AG04449 (cell line): ENCODE results near the gene CDH22.

Source experiments
- CTCF ChIA-PET: fragments of 350-600 bp; formaldehyde crosslinking; extraction: SDS; loops from one replicate; lab custom pipeline; 2021; ENCODE audit warnings: antibody characterized with exemption; lab: Yijun Ruan, JAX
- POLR2A ChIA-PET: fragments of 400-600, 350-600 bp; formaldehyde crosslinking; extraction: SDS; loops from one replicate; lab custom pipeline; 2020; ENCODE audit warnings: antibody characterized with exemption, inconsistent platforms; lab: Yijun Ruan, JAX
- DNase-seq: peaks from one replicate; pipeline ENCODE4 v3.0.0-alpha.2; 2010; ENCODE audit warnings: low read depth, low spot score
- H3K4me3 ChIP-seq: 2 replicates; pipeline ENCODE4 v1.5.1; 2011; ENCODE audit warnings: low read depth, mild to moderate bottlenecking, control low read depth, low read length
- TF ChIP-seq, protein P1 (sequence below): IDR thresholded peaks from one replicate; pipeline ENCODE4 v1.5.1; 2011; ENCODE audit warnings: mild to moderate bottlenecking, moderate library complexity, low read length, control low read depth, inconsistent platforms; ENCODE audit not compliant: insufficient read depth; ENCODE audit errors: missing control alignments

Gene CDH22

DNA sequence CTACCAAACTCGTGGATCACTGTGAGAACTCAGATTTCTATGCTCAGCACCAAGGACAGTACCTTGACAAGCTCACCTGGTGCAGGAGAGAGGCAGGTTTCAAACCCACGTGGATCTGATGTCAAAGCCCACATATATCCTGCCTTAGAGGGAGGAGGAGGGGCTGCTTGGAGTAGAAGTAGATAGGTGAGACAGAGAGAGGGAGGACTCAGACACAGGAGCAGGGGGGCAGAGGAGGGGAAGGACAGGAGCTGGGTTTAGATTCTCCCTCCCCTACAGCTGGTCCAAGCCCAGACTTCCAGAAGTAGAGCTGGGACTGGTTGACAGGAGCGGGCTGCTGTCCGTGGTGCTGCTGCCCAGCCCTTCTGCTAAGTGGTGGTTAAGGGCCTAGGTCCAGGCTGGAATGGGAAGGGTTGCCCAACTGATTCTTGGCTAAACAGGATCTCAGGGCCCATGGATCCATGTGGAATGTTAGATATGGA, 77.5 kb downstream of the CDH22 start:
- ChIA-PET POLR2A (no interaction called here), CTCF (no interaction called here)
- TF ChIP-seq, protein P1, sequence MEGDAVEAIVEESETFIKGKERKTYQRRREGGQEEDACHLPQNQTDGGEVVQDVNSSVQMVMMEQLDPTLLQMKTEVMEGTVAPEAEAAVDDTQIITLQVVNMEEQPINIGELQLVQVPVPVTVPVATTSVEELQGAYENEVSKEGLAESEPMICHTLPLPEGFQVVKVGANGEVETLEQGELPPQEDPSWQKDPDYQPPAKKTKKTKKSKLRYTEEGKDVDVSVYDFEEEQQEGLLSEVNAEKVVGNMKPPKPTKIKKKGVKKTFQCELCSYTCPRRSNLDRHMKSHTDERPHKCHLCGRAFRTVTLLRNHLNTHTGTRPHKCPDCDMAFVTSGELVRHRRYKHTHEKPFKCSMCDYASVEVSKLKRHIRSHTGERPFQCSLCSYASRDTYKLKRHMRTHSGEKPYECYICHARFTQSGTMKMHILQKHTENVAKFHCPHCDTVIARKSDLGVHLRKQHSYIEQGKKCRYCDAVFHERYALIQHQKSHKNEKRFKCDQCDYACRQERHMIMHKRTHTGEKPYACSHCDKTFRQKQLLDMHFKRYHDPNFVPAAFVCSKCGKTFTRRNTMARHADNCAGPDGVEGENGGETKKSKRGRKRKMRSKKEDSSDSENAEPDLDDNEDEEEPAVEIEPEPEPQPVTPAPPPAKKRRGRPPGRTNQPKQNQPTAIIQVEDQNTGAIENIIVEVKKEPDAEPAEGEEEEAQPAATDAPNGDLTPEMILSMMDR, result no peak
- no peak for DNase-seq
- H3K4me3 ChIP-seq, result no peak overlapping the region

DNA sequence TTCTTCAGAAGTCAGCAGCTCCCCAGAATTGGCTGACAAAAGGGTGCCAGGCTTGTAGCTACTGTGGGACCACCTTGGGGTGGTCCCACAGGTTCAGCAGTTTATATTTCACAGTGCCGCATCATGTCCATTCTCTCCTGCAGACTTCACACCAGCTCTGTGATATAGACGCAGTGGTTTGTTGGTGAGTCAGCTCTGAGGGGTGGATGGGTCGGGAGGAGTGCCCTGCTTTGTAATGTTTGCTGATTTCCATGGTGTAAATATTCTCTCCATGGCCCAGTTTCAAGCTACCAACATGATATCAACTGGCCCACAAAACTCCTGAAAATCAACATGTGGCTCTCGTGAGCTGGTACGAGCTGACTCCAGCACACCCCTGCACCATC, 78.2 kb downstream of the CDH22 start:
- ChIA-PET POLR2A (no interaction called here), CTCF (no interaction called here)
- no peak for DNase-seq
- H3K4me3 ChIP-seq, result no peak overlapping the region
- TF ChIP-seq, protein P1, result no peak

- TF ChIP-seq, protein P1, result no peak
- no peak overlapping the region for H3K4me3 ChIP-seq
- ChIA-PET POLR2A (no interaction called here), CTCF (no interaction called here)
- no peak for DNase-seq
These were observed 78.7 kb downstream of the CDH22 start for GRCh38 chr20:46229478-46230105.

GRCh38 chr20:46228670-46229069, 79.6 kb downstream of the CDH22 start:
- CTCF ChIA-PET, result no interaction called here
- TF ChIP-seq, protein P1, result no peak
- POLR2A ChIA-PET, result no interaction called here
- no peak overlapping the region for H3K4me3 ChIP-seq
- no peak for DNase-seq

DNA sequence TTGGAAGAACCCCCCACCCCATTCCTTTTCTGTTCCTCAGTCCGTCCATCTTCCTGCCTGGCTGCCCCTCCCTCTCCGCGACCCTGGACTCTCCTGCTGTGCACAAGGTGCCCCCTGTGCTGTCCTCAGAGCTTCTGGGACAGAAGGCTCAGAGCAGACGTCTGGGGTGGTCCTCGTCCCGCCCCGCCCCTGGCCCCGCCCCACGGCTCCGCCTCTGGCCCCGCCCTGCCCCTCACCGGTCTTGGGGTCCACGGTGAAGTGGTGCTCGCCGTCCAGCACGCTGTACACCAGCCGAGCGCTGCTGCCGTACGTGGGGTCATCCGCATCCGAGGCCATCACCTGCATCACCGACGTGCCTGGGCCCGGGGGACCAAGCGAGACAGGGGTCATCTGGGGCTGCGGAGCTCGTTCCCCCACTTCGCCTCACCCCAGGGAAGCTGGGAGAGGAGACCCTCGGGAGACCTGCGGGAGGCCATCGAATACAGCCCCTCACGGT, 81.0 kb downstream of the CDH22 start:
- ChIA-PET POLR2A (no interaction called here), CTCF (no interaction called here)
- H3K4me3 ChIP-seq, result no peak overlapping the region
- no peak for DNase-seq
- TF ChIP-seq, protein P1, result no peak

DNA sequence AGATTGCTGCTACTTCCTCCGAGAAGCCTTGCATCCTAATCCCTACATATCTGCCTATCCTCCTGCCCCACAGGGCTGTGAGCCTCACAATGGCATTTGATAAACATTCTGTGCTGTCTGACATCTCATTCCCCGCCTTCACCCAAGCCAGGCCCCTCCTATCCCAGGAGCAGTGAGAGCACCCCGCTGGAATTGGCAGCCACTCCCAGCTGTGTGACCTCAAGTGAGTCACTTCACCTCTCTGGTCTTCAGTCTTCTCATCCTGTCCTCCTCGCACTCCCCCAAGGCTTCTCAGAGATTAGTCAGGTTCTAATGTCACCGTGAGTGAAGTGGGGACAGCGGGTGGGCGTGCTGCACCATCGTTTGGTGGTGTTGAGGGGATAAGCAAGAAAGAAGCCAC, 81.7 kb downstream of the CDH22 start:
- TF ChIP-seq, protein P1, result no peak
- ChIA-PET CTCF (no interaction called here), POLR2A (no interaction called here)
- no peak for DNase-seq
- no peak overlapping the region for H3K4me3 ChIP-seq
